GM12891 (cell line): Measurements from ENCODE around the gene ACE.

Source experiments
- PAX5 ChIP-seq: IDR thresholded peaks from 2 replicates; pipeline ENCODE4 v1.6.1; 2011; ENCODE audit warnings: low read length, moderate library complexity, mild to moderate bottlenecking; ENCODE audit not compliant: insufficient read depth, severe bottlenecking
- POLR2A ChIP-seq: IDR thresholded peaks from 2 replicates; pipeline ENCODE4 v1.6.1; 2011; ENCODE audit warnings: low read depth, low read length, control low read depth
- POLR2AphosphoS5 ChIP-seq: IDR thresholded peaks from 2 replicates; pipeline ENCODE4 v1.6.1; 2011; ENCODE audit warnings: low read depth, low read length, control low read depth
- POU2F2 ChIP-seq: IDR thresholded peaks from 2 replicates; pipeline ENCODE4 v1.6.1; 2011; ENCODE audit warnings: low read depth, mild to moderate bottlenecking, control low read depth, low read length, moderate library complexity
- SPI1 ChIP-seq: IDR thresholded peaks from 2 replicates; pipeline ENCODE4 v1.6.1; 2011; ENCODE audit warnings: low read depth, low read length, control low read depth
- TAF1 ChIP-seq: IDR thresholded peaks from 2 replicates; pipeline ENCODE4 v1.6.1; 2011; ENCODE audit warnings: low read depth, low read length, control low read depth

- TF ChIP-seq POLR2AphosphoS5 (no peak), POLR2A (no peak), TAF1 (no peak), PAX5 (no peak), SPI1 (no peak), POU2F2 (no peak)
Measured at GRCh38 chr17:63517825-63518534, 41.1 kb downstream of the ACE start.
